Mesendoderm (in vitro differentiated cells): ENCODE measurements around the gene DCAF7.

Experiments
- DNase-seq: peaks from one replicate; pipeline ENCODE4 v3.0.0; 2013
- H2AK5ac ChIP-seq: 2 replicates; pipeline ENCODE4 v1.6.1; 2013; ENCODE audit warnings: low read length, inconsistent platforms
- H2BK120ac ChIP-seq: 2 replicates; pipeline ENCODE4 v1.6.1; 2013; ENCODE audit warnings: low read depth, mild to moderate bottlenecking, low read length, moderate library complexity, mixed read lengths
- H2BK15ac ChIP-seq: replicated peaks from 2 replicates; pipeline ENCODE4 v1.6.1; 2013; ENCODE audit warnings: low read depth, mild to moderate bottlenecking, moderate library complexity
- H2BK5ac ChIP-seq: 2 replicates; pipeline ENCODE4 v1.6.1; 2013; ENCODE audit warnings: low read length, inconsistent platforms
- H3K18ac ChIP-seq: 2 replicates; pipeline ENCODE4 v1.6.1; 2013; ENCODE audit warnings: mild to moderate bottlenecking, low read length, mixed read lengths
- H3K23ac ChIP-seq: one replicate; pipeline ENCODE4 v1.6.1; 2013; ENCODE audit warnings: low read length
- H3K27ac ChIP-seq: 2 replicates; pipeline ENCODE4 v1.5.1; 2013; ENCODE audit warnings: low read depth, mild to moderate bottlenecking, inconsistent platforms, low read length, moderate library complexity
- H3K27me3 ChIP-seq: 2 replicates; pipeline ENCODE4 v1.6.1; 2013; ENCODE audit warnings: low read length, control low read depth, mild to moderate bottlenecking, inconsistent platforms; ENCODE audit not compliant: insufficient read depth, poor library complexity
- H3K36me3 ChIP-seq: 2 replicates; pipeline ENCODE4 v1.6.1; 2013; ENCODE audit warnings: low read length, inconsistent platforms; ENCODE audit not compliant: control insufficient read depth, insufficient read depth
- H3K4ac ChIP-seq: one replicate; pipeline ENCODE4 v1.6.1; 2013; ENCODE audit warnings: low read depth, mild to moderate bottlenecking, low read length, moderate library complexity
- H3K4me1 ChIP-seq: 2 replicates; pipeline ENCODE4 v1.6.1; 2013; ENCODE audit warnings: low read depth, low read length, inconsistent platforms; ENCODE audit not compliant: control insufficient read depth
- H3K4me2 ChIP-seq: 2 replicates; pipeline ENCODE4 v1.6.1; 2013; ENCODE audit warnings: low read length
- H3K4me3 ChIP-seq: 2 replicates; pipeline ENCODE4 v1.5.1; 2013; ENCODE audit warnings: mild to moderate bottlenecking, low read length
- H3K56ac ChIP-seq: one replicate; pipeline ENCODE4 v1.6.1; 2013; ENCODE audit warnings: low read length
- H3K79me1 ChIP-seq: 2 replicates; pipeline ENCODE4 v1.6.1; 2013; ENCODE audit warnings: low read length, inconsistent platforms
- H3K79me2 ChIP-seq: 2 replicates; pipeline ENCODE4 v1.6.1; 2013; ENCODE audit warnings: mild to moderate bottlenecking, low read length; ENCODE audit not compliant: control insufficient read depth, insufficient read depth
- H3K9ac ChIP-seq: 2 replicates; pipeline ENCODE4 v1.6.1; 2013; ENCODE audit warnings: low read length, inconsistent platforms
- H4K5ac ChIP-seq: one replicate; pipeline ENCODE4 v1.6.1; 2013; ENCODE audit warnings: low read length
- H4K8ac ChIP-seq: one replicate; pipeline ENCODE4 v1.6.1; 2013; ENCODE audit warnings: low read depth, mild to moderate bottlenecking, control low read depth, low read length, moderate library complexity
- WGBS: extraction: QIAGEN DNeasy Blood & Tissue Kit; methylation state at CpG from one replicate; pipeline ENCODE4 v1.1.7; 2013; ENCODE audit warnings: low lambda C conversion rate, missing lambda C conversion rate; ENCODE audit not compliant: insufficient coverage; ENCODE audit errors: extremely low coverage; 5-methylcytosine and 5-hydroxymethylcytosine counted together

The DCAF7 gene

DNA sequence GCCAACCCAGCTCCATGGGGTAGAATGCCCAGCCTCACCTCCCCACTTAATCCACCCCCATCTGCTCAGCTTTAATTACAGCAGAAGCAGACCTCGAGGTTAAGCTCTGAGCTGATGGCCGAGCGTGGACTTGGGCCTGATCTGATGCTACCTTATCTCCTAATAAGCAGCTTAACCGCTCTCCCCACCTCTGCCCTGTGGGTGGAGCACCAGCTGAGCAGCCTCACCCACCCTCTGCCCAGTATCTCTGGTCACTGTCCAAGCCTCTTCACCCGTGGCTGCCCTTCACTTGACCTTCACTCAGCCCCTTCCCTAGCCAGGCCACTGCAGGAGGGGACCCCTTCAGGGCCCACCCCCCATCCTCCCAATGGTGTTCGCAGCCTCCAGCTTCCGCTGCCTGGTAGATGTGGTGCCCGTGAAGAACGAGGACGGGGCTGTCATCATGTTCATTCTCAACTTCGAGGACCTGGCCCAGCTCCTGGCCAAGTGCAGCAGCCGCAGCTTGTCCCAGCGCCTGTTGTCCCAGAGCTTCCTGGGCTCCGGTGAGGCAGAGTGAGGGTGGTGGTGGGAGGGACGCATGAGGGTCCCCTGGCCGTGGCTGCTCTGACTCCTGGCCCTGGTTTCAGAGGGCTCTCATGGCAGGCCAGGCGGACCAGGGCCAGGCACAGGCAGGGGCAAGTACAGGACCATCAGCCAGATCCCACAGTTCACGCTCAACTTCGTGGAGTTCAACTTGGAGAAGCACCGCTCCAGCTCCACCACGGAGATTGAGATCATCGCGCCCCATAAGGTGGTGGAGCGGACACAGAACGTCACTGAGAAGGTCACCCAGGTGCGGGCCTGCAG lies 20.3 kb upstream of the DCAF7 start:
- Histone ChIP-seq H2BK15ac (no peak overlapping the region), H3K27me3 (no peaks in the 10 kb centered on the region), H3K23ac (no peak overlapping the region), H3K4me2 (no peak overlapping the region), H2AK5ac (no peak overlapping the region), H3K4me1 (no peaks in the 10 kb centered on the region), H3K9ac (no peak overlapping the region), H3K79me1 (no peaks in the 10 kb centered on the region), H4K8ac (no peak overlapping the region), H3K4ac (no peak overlapping the region), H3K79me2 (no peaks in the 10 kb centered on the region), H3K36me3 (no peaks in the 10 kb centered on the region), H4K5ac (no peak overlapping the region), H2BK5ac (no peak overlapping the region), H2BK120ac (no peak overlapping the region), H3K27ac (no peak overlapping the region), H3K18ac (no peak overlapping the region), H3K56ac (no peak overlapping the region), H3K4me3 (no peak overlapping the region)
- no CpG with 5 or more reads among the region's 26 CpGs for WGBS
- no peak for DNase-seq

DNA sequence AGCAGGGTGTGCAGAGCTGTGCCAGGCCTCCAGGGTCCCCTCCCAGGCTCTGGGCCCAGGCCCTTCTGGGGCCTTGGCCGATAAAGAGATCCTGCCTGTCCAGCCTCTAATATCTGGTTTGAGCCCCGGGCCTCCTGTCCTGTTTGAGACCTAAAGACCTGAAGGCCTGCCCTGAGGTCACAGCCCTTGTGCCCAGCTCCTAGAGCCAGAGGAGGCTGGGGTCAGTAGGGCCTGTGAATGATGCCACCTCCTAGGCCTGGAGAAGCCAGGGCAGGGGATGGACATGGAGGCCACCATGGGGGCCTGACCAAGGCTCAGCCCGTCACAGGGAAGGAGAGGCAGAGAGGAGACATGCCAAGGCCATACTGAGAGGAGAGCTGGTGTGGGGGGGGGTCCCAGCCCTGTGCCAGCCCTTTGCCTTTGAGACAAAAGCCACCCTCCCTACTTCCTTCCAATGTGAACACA lies 19.7 kb upstream of the DCAF7 start:
- no CpG with 5 or more reads among the region's 3 CpGs for WGBS
- Histone ChIP-seq H3K36me3 (no peaks in the 10 kb centered on the region), H3K23ac (no peak overlapping the region), H2BK15ac (no peak overlapping the region), H3K56ac (no peak overlapping the region), H3K4ac (no peak overlapping the region), H3K9ac (no peak overlapping the region), H3K27ac (no peak overlapping the region), H3K79me2 (no peaks in the 10 kb centered on the region), H4K5ac (no peak overlapping the region), H3K18ac (no peak overlapping the region), H2BK120ac (no peak overlapping the region), H3K27me3 (no peaks in the 10 kb centered on the region), H3K4me3 (no peak overlapping the region), H3K4me1 (no peaks in the 10 kb centered on the region), H3K79me1 (no peaks in the 10 kb centered on the region), H2AK5ac (no peak overlapping the region), H3K4me2 (no peak overlapping the region), H2BK5ac (no peak overlapping the region), H4K8ac (no peak overlapping the region)
- no peak for DNase-seq

DNA sequence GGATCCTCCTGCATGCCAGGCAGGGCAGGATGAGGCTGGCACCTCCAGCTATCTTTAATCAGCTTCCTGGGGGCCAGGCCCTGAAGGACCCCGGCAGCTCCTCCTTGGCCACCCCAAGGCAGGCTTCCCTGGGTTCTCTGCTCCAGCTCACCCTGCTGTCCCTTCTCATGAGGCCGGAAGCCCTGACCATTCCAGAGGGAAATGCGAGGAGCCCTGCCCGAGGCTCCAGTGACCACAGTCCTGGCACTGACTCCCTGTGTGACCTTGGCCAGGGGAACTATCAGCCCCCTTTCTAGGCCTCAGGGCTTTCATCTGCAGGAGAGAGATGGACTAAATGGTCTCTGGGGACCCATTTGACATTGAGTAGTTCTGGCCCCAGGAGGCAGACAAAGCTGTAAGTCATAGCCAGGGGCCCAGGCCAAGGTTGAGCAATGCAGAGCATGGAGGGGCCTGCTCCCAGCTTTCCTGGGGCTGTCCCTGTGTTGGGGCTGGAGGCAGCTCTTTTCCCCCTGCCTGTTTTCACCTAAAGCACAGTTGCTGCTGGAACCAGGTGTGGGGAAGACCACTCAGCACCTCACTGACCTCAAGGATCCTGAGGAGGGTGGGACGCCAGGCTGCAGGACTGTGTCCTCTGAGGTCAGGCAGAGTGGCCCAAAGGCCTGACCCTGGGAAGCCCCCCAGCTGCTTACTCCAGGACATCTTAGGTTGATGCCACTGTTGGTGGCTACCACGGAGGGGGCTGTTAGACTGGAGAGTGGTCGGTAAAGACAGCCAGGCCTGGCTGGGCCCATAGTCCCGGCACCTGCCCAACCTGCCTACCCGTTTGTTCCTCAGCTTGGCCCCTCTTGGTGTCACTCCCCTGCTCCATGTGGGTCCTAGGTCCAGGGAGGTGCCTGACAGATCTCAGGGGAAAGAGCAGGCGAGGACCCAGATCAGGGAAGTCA lies 19.0 kb upstream of the DCAF7 start:
- Histone ChIP-seq H2BK5ac (no peak overlapping the region), H4K5ac (no peak overlapping the region), H4K8ac (no peak overlapping the region), H3K4ac (no peak overlapping the region), H2BK120ac (no peak overlapping the region), H3K9ac (no peak overlapping the region), H2BK15ac (no peak overlapping the region), H3K79me1 (no peaks in the 10 kb centered on the region), H3K4me1 (no peaks in the 10 kb centered on the region), H3K56ac (no peak overlapping the region), H3K18ac (no peak overlapping the region), H3K27me3 (no peaks in the 10 kb centered on the region), H2AK5ac (no peak overlapping the region), H3K36me3 (no peaks in the 10 kb centered on the region), H3K4me2 (no peak overlapping the region), H3K79me2 (no peaks in the 10 kb centered on the region), H3K4me3 (no peak overlapping the region), H3K27ac (no peak overlapping the region), H3K23ac (no peak overlapping the region)
- no CpG with 5 or more reads among the region's 10 CpGs for WGBS
- DNase-seq, result no peak

- no peak overlapping the region for H3K56ac ChIP-seq
- H4K8ac ChIP-seq, result no peak overlapping the region
- H3K4me2 ChIP-seq, result no peak overlapping the region
- no peak overlapping the region for H2AK5ac ChIP-seq
- no peak overlapping the region for H2BK5ac ChIP-seq
- no CpG with 5 or more reads among the region's 20 CpGs for WGBS
- no peaks in the 10 kb centered on the region for H3K27me3 ChIP-seq
- H3K27ac ChIP-seq, result no peak overlapping the region
- H3K4me1 ChIP-seq, result no peaks in the 10 kb centered on the region
- H3K36me3 ChIP-seq, result no peaks in the 10 kb centered on the region
- no peak overlapping the region for H2BK15ac ChIP-seq
- peak; percentile 31 for DNase-seq
- no peak overlapping the region for H3K18ac ChIP-seq
- no peaks in the 10 kb centered on the region for H3K79me2 ChIP-seq
- no peak overlapping the region for H2BK120ac ChIP-seq
- H3K79me1 ChIP-seq, result no peaks in the 10 kb centered on the region
- H3K9ac ChIP-seq, result no peak overlapping the region
- no peak overlapping the region for H4K5ac ChIP-seq
- no peak overlapping the region for H3K4ac ChIP-seq
- H3K23ac ChIP-seq, result no peak overlapping the region
- H3K4me3 ChIP-seq, result no peak overlapping the region
Measured at GRCh38 chr17:63533433-63534077, 16.7 kb upstream of the DCAF7 start.

- Histone ChIP-seq H2BK15ac (no peak overlapping the region), H3K27me3 (no peaks in the 10 kb centered on the region), H3K23ac (no peak overlapping the region), H3K4me3 (no peak overlapping the region), H3K79me1 (no peaks in the 10 kb centered on the region), H3K36me3 (no peaks in the 10 kb centered on the region), H2BK5ac (no peak overlapping the region), H3K18ac (no peak overlapping the region), H4K8ac (no peak overlapping the region), H2BK120ac (no peak overlapping the region), H3K4me2 (no peak overlapping the region), H3K4ac (no peak overlapping the region), H3K9ac (no peak overlapping the region), H3K4me1 (no peaks in the 10 kb centered on the region), H3K27ac (no peak overlapping the region), H2AK5ac (no peak overlapping the region), H4K5ac (no peak overlapping the region), H3K79me2 (no peaks in the 10 kb centered on the region), H3K56ac (no peak overlapping the region)
- no peak for DNase-seq
- WGBS, result no CpG with 5 or more reads among the region's 17 CpGs
Measured at GRCh38 chr17:63534078-63534570, 16.2 kb upstream of the DCAF7 start.
